MM.1S (cell line): Measurements from ENCODE around the gene ERICH3.

Experiments
- CTCF ChIP-seq: fragments of 300-600 bp; sonication (generic); IDR thresholded peaks from 2 replicates; pipeline ENCODE4 v1.5.1; 2016; ENCODE audit warnings: antibody characterized with exemption, low read length, mixed read lengths
- EZH2 ChIP-seq: fragments of 300-600 bp; sonication (generic); optimal IDR thresholded peaks from 2 replicates; pipeline ENCODE3; 2017; ENCODE audit warnings: low read depth, mild to moderate bottlenecking, antibody characterized with exemption, low read length, mixed read lengths
- EZH2phosphoT487 ChIP-seq: fragments of 300-600 bp; sonication (generic); IDR thresholded peaks from 2 replicates; pipeline ENCODE4 v1.6.1; 2018; ENCODE audit warnings: antibody characterized with exemption, low read length

- TF ChIP-seq EZH2 (no peak), CTCF (no peak), EZH2phosphoT487 (no peak)
Observed at GRCh38 chr1:74681449-74681848, 7.9 kb upstream of the ERICH3 start.
